ENCODE measurements around the gene DGKD.

Gene DGKD

DNA sequence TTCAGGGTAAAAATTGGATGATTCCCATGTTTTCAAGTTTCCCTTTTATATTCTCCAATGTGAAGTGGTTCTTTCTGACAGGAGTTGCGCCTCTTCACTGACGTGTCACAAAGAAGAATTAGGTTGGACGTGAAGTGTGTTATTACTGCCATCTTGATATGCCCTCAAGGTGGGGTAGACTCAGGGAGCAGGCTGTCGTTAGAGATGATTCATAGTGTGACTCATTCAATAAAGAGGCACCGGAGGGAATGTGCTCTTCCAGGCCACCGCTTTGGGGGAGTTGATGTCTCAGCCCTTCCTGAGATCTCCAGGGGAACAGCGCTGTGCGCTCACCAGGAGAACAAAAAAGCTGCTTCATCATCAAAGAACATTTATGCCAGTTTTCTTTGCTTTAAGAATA, 3.6 kb upstream of the DGKD start:
- Histone ChIP-seq H3K4me1 (ENCODE audit: control insufficient read depth, insufficient read depth, low read length) (peaks cover 6% of the 10 kb centered on the region; the same call in 1 of the 2 replicates), H3K36me3 (ENCODE audit: control insufficient read depth, insufficient read depth, low read length) (no peaks in the 10 kb centered on the region), H3K27me3 (ENCODE audit: control insufficient read depth, insufficient read depth, low read length) (peaks cover 3% of the 10 kb centered on the region; the same call in 1 of the 2 replicates), H3K27ac (ENCODE audit: low read length) (no peak overlapping the region), H3K9me3 (ENCODE audit: control insufficient read depth, insufficient read depth, low read length) (no peaks in the 10 kb centered on the region), H3K4me3 (ENCODE audit: low read length) (no peak overlapping the region)
- WGBS (ENCODE audit: insufficient coverage, insufficient read length) = no CpG with 5 or more reads among the region's 8 CpGs
- DNase-seq (ENCODE audit: low read depth, low spot score) = no peak

DNA sequence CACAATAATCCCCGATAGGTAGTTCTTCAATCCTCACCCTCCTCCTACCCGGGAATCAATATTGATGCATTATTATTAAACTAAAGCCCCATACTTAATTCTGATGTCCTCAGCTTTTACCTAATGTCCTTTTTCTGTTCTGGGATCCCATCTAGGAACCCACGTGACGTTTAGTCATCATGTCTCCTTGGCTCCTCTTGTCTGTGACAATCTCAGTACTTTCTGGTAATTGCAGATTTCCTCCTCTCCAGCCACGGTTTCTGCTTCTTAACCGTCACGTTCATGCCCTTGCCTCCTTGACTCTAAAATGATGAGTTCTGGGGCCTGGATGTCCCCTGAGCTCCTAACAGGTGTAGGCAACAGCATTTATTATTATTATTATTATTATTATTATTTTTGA, 2.9 kb upstream of the DGKD start:
- no peak overlapping the region for H3K27ac ChIP-seq (ENCODE audit: low read length)
- H3K9me3 ChIP-seq (ENCODE audit: control insufficient read depth, insufficient read depth, low read length) = no peaks in the 10 kb centered on the region
- peaks cover 3% of the 10 kb centered on the region for H3K27me3 ChIP-seq (ENCODE audit: control insufficient read depth, insufficient read depth, low read length)
- WGBS (ENCODE audit: insufficient coverage, insufficient read length) = no CpG with 5 or more reads among the region's 7 CpGs
- DNase-seq (ENCODE audit: low read depth, low spot score) = no peak
- H3K36me3 ChIP-seq (ENCODE audit: control insufficient read depth, insufficient read depth, low read length) = no peaks in the 10 kb centered on the region
- peaks cover 6% of the 10 kb centered on the region; the same call in 1 of the 2 replicates for H3K4me1 ChIP-seq (ENCODE audit: control insufficient read depth, insufficient read depth, low read length)
- no peak overlapping the region for H3K4me3 ChIP-seq (ENCODE audit: low read length)

DNA sequence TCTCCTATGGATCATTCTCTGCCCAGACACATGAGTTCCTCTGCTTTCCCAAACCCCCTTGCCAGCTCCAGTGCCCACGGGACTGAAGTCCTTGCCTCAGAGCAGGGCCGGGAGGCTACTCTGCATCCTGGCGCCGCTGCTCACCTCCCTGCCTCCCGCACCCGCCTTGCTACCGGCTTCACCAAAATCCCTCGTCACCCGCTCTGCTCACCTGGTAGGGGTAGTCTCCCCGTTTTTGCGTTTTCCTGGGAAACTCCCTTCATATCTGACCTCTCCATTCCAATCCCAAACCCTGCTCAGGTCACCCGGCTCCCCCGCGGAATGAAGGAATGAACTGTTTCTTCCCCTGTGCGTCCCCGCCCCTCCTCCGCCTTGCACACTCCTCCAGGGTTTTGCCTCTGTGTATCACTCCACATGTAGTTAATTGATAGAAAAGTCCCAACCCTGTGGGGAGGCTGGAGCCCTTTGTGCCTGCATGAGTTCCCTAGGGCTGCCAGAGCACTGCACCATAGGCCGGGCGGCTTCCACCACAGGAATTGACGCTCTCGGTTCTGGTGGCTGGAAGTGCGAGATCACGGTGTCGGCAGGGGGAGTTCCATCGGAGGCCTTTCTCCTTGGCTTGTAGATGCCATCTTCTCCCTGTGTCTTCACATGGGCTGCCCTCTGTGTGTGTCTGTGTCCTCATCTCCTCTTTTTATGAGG, 2.0 kb upstream of the DGKD start:
- Histone ChIP-seq H3K27ac (ENCODE audit: low read length) (no peak overlapping the region), H3K9me3 (ENCODE audit: control insufficient read depth, insufficient read depth, low read length) (no peaks in the 10 kb centered on the region)
- no CpG with 5 or more reads among the region's 25 CpGs for WGBS (ENCODE audit: insufficient coverage, insufficient read length)

GRCh38 chr2:233353101-233353768, 1.1 kb upstream of the DGKD start:
- Histone ChIP-seq H3K4me3 (ENCODE audit: low read length) (no peak overlapping the region; the same call in 1 of the 2 replicates), H3K4me1 (ENCODE audit: control insufficient read depth, insufficient read depth, low read length) (peaks cover 6% of the 10 kb centered on the region; the same call in 1 of the 2 replicates), H3K36me3 (ENCODE audit: control insufficient read depth, insufficient read depth, low read length) (no peaks in the 10 kb centered on the region), H3K27ac (ENCODE audit: low read length) (no peak overlapping the region), H3K9me3 (ENCODE audit: control insufficient read depth, insufficient read depth, low read length) (no peaks in the 10 kb centered on the region), H3K27me3 (ENCODE audit: control insufficient read depth, insufficient read depth, low read length) (peaks cover 3% of the 10 kb centered on the region)
- DNase-seq (ENCODE audit: low read depth, low spot score) = no peak
- whole genome bisulfite sequencing (ENCODE audit: insufficient coverage, insufficient read length) = no CpG with 5 or more reads among the region's 22 CpGs

More for the DNA sequence above, 2.0 kb upstream of the DGKD start:
- Histone ChIP-seq H3K27me3 (ENCODE audit: control insufficient read depth, insufficient read depth, low read length) (peaks cover 3% of the 10 kb centered on the region), H3K36me3 (ENCODE audit: control insufficient read depth, insufficient read depth, low read length) (no peaks in the 10 kb centered on the region), H3K4me3 (ENCODE audit: low read length) (no peak overlapping the region), H3K4me1 (ENCODE audit: control insufficient read depth, insufficient read depth, low read length) (peaks cover 6% of the 10 kb centered on the region; the same call in 1 of the 2 replicates)
- no peak for DNase-seq (ENCODE audit: low read depth, low spot score)

DNA sequence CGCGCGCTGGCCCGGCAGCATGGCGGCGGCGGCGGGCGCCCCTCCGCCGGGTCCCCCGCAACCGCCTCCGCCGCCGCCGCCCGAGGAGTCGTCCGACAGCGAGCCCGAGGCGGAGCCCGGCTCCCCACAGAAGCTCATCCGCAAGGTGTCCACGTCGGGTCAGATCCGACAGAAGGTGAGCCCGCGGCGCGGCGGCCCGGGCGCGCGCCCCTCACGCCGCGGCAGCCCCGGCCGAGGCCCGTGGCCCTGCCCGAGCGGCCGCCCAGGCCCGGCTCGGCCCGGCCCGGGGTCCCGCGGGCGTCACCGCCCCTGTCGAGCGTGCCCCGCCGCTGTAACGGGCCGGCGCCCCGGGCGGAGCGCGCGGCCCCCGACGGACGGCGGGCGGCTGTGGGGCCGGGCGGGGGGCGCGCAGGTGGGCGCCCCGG, 218 bp downstream of the DGKD start:
- Histone ChIP-seq H3K4me3 (ENCODE audit: low read length) (peak overlapping the region; percentile 97), H3K9me3 (ENCODE audit: control insufficient read depth, insufficient read depth, low read length) (no peaks in the 10 kb centered on the region), H3K4me1 (ENCODE audit: control insufficient read depth, insufficient read depth, low read length) (peaks cover 3% of the 10 kb centered on the region; the same call in 1 of the 2 replicates), H3K36me3 (ENCODE audit: control insufficient read depth, insufficient read depth, low read length) (no peaks in the 10 kb centered on the region), H3K27ac (ENCODE audit: low read length) (no peak overlapping the region), H3K27me3 (ENCODE audit: control insufficient read depth, insufficient read depth, low read length) (peaks cover 3% of the 10 kb centered on the region)
- DNase-seq (ENCODE audit: low read depth, low spot score) = no peak
- WGBS (ENCODE audit: insufficient coverage, insufficient read length) = no CpG with 5 or more reads among the region's 77 CpGs

- H3K4me3 ChIP-seq (ENCODE audit: low read length) = peak overlapping the region; percentile 97
- H3K4me1 ChIP-seq (ENCODE audit: control insufficient read depth, insufficient read depth, low read length) = peaks cover 3% of the 10 kb centered on the region; the same call in 1 of the 2 replicates
- no peaks in the 10 kb centered on the region for H3K9me3 ChIP-seq (ENCODE audit: control insufficient read depth, insufficient read depth, low read length)
- DNase-seq (ENCODE audit: low read depth, low spot score) = no peak
- H3K36me3 ChIP-seq (ENCODE audit: control insufficient read depth, insufficient read depth, low read length) = no peaks in the 10 kb centered on the region
- no CpG with 5 or more reads among the region's 46 CpGs for WGBS (ENCODE audit: insufficient coverage, insufficient read length)
- peaks cover 3% of the 10 kb centered on the region for H3K27me3 ChIP-seq (ENCODE audit: control insufficient read depth, insufficient read depth, low read length)
- no peak overlapping the region for H3K27ac ChIP-seq (ENCODE audit: low read length)
Measured at GRCh38 chr2:233354971-233355574, 779 bp downstream of the DGKD start.

DNA sequence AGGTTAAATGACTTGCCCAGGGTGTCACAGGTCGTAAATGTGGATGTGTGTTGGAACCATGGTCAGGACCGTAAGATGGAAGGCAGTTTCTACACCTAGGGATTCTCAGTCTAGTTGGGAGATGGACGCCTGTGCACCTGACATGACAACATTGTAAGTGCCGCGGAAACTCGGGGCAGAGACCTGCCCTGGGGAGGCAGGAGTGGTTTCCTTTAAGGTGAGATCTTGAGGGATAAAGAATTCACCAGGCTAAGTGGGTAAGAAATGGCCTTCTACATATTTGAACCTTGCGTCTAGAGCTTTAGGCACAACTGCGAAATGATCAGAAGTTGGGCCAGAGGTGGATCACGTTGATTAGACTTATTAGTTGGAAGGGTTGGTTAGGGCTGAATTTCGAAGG, 1.6 kb downstream of the DGKD start:
- no peak overlapping the region for H3K27ac ChIP-seq (ENCODE audit: low read length)
- H3K9me3 ChIP-seq (ENCODE audit: control insufficient read depth, insufficient read depth, low read length) = no peaks in the 10 kb centered on the region
- no peak for DNase-seq (ENCODE audit: low read depth, low spot score)
- H3K27me3 ChIP-seq (ENCODE audit: control insufficient read depth, insufficient read depth, low read length) = peaks cover 3% of the 10 kb centered on the region
- H3K4me3 ChIP-seq (ENCODE audit: low read length) = no peak overlapping the region
- no peaks in the 10 kb centered on the region for H3K36me3 ChIP-seq (ENCODE audit: control insufficient read depth, insufficient read depth, low read length)
- WGBS (ENCODE audit: insufficient coverage, insufficient read length) = no CpG with 5 or more reads among the region's 10 CpGs
- peaks cover 3% of the 10 kb centered on the region; the same call in 1 of the 2 replicates for H3K4me1 ChIP-seq (ENCODE audit: control insufficient read depth, insufficient read depth, low read length)

GRCh38 chr2:233356546-233357308, 2.4 kb downstream of the DGKD start:
- H3K4me1 ChIP-seq (ENCODE audit: control insufficient read depth, insufficient read depth, low read length) = peaks cover 3% of the 10 kb centered on the region; the same call in 1 of the 2 replicates
- H3K27ac ChIP-seq (ENCODE audit: low read length) = no peak overlapping the region
- DNase-seq (ENCODE audit: low read depth, low spot score) = no peak
- peaks cover 3% of the 10 kb centered on the region for H3K27me3 ChIP-seq (ENCODE audit: control insufficient read depth, insufficient read depth, low read length)
- no peak overlapping the region for H3K4me3 ChIP-seq (ENCODE audit: low read length)
- no peaks in the 10 kb centered on the region for H3K9me3 ChIP-seq (ENCODE audit: control insufficient read depth, insufficient read depth, low read length)
- no CpG with 5 or more reads among the region's 4 CpGs for WGBS (ENCODE audit: insufficient coverage, insufficient read length)
- no peaks in the 10 kb centered on the region for H3K36me3 ChIP-seq (ENCODE audit: control insufficient read depth, insufficient read depth, low read length)

- no CpG with 5 or more reads among the region's 4 CpGs for WGBS (ENCODE audit: insufficient coverage, insufficient read length)
- H3K27me3 ChIP-seq (ENCODE audit: control insufficient read depth, insufficient read depth, low read length) = peaks cover 3% of the 10 kb centered on the region
- H3K27ac ChIP-seq (ENCODE audit: low read length) = no peak overlapping the region
- H3K4me1 ChIP-seq (ENCODE audit: control insufficient read depth, insufficient read depth, low read length) = peaks cover 1% of the 10 kb centered on the region; the same call in 1 of the 2 replicates
- H3K9me3 ChIP-seq (ENCODE audit: control insufficient read depth, insufficient read depth, low read length) = no peaks in the 10 kb centered on the region
- no peaks in the 10 kb centered on the region for H3K36me3 ChIP-seq (ENCODE audit: control insufficient read depth, insufficient read depth, low read length)
- H3K4me3 ChIP-seq (ENCODE audit: low read length) = no peak overlapping the region
- DNase-seq (ENCODE audit: low read depth, low spot score) = no peak
Measured at GRCh38 chr2:233358335-233358734, 4.0 kb downstream of the DGKD start.

DNA sequence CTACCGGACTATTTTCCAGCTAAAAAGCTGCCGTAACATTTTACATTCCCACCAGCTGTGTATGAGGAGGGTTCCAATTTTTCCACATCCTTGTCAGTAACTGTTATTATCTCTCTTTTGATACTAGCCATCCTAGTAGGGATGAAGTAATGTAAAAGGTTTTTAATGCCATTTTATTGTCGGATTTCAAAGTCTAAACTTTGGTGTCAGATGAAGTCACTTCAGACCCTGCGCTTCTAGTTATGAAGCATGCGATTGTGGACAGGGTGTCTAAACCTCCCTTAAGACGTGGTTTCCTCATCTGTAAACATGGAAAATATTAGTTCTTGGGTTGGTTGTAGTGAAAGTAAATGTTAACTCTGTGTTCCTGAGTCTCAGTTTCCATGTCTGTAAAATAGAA, 4.7 kb downstream of the DGKD start:
- H3K27me3 ChIP-seq (ENCODE audit: control insufficient read depth, insufficient read depth, low read length) = peaks cover 3% of the 10 kb centered on the region
- no peaks in the 10 kb centered on the region for H3K9me3 ChIP-seq (ENCODE audit: control insufficient read depth, insufficient read depth, low read length)
- no CpG with 5 or more reads among the region's 6 CpGs for WGBS (ENCODE audit: insufficient coverage, insufficient read length)
- no peaks in the 10 kb centered on the region for H3K36me3 ChIP-seq (ENCODE audit: control insufficient read depth, insufficient read depth, low read length)
- H3K4me1 ChIP-seq (ENCODE audit: control insufficient read depth, insufficient read depth, low read length) = no peaks in the 10 kb centered on the region
- no peak overlapping the region for H3K27ac ChIP-seq (ENCODE audit: low read length)
- DNase-seq (ENCODE audit: low read depth, low spot score) = no peak
- H3K4me3 ChIP-seq (ENCODE audit: low read length) = no peak overlapping the region
